GM20431 (cell line): Measurements from ENCODE around the gene CEMIP2.
"Not testable (repeated sequence)": the region's sequence is repeated elsewhere in the genome, so short reads cannot be mapped to it uniquely, and the experiment has no call there.

Experiments
- in situ Hi-C: fragments of 300-500 bp; cut with MseI, MboI; formaldehyde crosslinking; loops from one replicate; pipeline ENCODE4 v1.15.0; 2020; ENCODE audit warnings: low sequenced_read_pairs; ENCODE audit not compliant: unreplicated experiment

CEMIP2 gene

DNA sequence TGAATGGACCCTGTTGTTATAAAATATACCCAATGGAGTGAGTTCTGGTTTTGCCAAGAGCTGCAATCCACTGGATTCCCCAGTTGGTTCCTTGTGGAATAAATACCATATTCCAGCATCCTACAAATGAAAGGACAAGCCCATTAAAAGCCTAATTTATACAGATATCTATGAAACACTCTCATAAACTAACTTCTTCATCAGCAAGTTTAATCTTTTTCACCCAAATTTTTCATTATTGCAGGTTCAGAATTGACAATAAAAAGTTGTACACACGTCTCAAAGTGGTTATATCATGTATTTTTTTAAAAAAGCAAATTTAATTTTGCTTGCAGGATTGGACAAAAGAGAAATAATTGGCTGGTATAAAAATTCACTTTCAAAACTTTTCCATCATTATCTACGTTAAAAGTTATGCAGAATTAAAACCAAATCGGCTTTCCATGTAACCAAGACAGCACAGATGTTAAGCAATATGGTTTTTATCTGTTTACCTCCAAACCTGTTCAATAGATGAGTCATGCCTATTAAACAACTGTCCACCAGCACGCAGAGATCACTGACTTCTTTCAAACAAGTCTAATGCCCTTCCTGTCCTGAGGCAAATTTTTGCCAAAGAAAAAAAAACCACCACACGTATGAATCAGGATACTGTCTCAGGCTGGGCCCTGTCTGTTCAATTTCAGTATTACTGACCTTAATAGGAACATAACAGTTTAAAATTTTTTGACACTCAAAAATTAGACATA, 42.5 kb downstream of the CEMIP2 start:
- in situ Hi-C loops = no loop called here

DNA sequence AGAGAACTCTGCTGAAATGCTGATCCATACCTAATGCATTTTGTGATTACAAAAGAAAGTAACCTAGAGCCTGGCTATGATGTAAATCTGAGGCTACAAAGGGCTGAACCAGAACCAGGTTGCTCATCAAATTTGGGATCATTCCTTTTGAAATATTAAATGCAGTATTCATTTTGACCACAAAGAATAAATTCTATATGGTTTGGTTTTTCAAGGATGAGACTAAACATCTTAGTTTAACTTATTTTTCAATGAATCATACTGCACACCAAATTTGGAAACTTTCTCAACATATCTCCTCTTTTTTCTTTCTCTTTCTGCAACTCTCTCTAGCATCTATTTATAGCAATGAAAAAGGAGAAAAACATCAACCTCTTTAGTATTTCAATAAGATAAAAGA, 46.5 kb downstream of the CEMIP2 start:
- in situ Hi-C loops = no loop called here

DNA sequence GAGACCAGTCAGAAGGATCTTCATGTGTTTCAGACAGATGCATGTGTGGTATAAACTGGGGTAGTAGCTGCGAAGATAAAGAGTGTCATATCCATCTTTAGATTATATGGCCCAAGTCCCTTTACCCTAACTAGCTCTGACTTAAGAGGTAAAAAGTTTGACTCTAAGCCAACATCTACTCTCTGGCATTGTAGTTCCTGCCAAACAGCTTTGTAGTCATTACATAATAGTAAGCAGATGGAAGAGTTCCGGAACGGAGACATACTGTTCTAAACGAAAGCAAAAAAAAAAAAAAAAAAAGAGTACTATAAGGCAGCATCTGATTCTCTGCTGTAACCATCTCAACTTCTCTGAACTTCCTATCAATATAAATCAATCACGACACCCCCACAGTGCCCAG, 48.8 kb downstream of the CEMIP2 start:
- in situ Hi-C loops = no loop called here

DNA sequence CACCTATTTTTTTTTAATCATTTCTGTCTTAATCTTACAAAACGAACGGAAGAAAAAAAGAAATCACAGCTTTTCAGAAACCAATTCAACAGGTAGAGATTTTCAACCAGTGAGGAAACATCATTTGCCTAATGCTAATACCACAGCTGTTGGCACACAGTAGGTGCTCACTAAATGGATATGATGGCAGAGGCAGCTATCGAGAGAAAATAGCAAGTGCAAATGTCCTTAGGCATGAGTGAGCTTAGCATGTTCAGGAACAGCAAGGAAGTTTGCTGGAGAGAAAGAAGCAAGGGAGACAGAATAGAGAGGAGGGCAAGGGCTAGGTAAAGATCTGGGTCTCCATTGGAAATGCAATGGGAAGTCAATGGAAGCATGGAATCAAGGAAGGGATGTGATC, 49.2 kb downstream of the CEMIP2 start:
- in situ Hi-C loops = no loop called here

DNA sequence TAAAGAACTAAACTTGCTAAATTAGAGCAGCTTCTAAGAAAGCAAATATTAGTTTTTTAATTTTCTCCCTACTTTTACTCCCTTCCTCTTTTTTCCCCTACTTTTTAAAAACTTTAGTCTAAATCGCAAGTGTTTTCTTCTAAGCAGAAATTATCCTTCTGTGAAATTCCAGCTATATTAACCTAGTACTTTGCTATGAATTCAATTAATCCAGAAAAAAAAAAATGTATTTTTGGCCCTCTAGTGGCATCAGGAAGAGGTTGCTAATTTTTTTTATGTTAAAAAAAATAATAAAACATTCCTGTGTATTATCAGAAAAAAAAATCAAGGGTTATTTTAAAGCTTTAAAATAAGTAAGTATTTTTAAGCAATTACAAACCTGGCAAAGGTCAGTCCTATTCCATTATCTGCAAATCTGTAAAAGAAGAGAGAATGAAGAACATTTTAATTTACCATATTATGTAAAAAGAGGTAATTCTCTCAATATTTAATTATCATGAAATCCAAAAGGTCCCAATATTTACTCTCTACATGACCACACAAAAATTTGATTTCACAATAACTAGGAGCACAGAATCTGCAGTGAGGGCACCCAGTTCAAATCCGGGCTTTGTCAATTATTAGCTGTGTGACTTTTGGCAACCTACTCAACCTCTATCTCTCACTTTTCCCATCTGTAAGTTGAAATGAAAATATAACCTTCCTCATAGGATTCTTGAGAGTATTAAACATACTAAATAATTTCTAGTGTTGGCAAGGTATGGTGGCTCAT, 52.0 kb downstream of the CEMIP2 start:
- in situ Hi-C loops = no loop called here

DNA sequence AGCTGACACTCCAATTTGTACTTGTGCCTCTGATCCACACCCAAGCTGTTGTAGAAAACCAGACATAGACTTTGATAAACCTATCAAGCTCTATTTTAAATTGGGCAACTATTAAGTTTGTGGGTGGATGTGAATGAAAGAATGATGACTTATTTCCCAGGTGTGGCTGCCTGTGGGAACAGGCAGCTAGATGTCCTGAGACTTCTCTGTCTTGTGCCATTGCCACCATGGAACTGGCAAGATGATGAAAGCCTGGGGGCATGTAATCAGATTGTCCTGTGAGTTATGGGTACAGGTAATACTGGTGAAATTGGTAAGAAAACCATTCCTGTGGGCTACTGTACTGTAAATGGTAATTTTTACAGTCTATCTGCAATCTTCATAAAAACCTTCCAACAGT, 57.5 kb downstream of the CEMIP2 start:
- in situ Hi-C loops = no loop called here

DNA sequence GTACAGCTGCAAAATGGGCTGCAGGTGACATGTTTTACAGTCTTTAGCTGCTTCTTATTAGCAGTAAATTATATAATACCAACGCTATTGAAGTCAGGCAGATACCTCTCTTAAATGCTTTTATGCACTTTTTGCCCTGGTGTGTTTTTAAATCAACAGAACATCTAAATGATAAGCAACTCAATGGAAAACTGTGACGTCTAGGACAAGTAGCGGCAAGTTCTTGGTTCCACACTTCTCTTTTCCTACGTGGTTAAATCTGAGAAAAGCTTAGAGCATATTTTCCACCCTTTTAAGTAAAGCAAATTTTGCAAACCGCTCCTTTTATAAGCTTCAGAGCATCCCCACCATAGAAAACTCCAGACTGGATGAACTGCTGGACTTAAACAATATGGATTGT, 58.1 kb downstream of the CEMIP2 start:
- in situ Hi-C loops = no loop called here

DNA sequence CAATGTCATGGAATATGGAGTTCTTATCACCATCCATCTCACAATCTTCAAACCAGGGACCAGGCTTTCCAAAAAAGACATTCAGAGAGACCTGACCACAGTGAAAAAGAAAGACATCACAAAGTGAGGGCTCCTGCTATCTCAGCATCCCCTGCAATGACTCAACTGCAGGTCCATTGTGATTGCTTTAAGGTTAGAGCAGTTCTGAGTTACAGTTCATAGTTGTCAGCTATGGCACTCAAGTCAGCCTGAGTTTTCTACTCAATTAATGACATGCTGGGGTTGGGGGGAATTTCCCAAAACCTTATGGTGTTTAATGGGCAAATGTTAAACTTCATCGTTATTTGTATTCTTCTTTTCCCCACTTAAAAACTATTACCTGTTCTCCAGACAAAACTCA, 58.9 kb downstream of the CEMIP2 start:
- in situ Hi-C loops = no loop called here

DNA sequence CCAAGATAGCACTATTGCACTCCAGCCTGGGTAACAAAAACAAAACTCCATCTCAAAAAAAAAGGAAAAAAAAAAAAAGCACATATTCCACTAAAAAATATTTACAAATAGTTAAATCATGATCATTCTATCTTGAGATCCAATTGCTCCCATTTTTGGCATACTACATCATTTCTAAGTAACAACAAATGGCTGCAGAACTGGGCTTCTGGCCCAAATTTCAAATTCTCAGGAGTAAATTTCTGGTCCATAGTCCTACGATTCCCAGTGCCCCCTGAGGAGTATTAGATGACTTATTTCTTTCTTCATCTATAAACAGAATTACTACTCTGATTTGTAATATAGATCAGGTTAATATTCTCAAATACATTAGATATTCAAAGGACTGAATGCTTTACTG, 62.1 kb downstream of the CEMIP2 start:
- in situ Hi-C loops = no loop called here

DNA sequence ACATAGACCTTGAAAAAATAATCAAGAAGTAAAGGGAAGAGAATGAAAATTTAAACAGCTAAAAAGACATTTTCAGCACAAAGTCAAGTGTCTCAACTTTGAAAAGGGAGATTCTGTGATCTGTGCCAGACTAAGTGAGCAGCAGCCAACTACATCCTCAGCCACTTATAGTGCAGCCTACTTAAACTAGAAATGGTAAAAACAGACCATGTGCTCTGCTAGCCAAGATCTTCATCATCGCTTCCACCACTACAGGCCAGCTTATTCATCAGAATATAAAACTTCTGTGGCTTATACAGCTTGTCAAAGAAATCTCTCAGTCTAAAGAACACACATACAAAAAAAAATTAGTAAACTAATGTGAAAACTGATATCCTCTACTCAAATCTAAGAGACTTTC, 63.5 kb downstream of the CEMIP2 start:
- in situ Hi-C loops = no loop called here

DNA sequence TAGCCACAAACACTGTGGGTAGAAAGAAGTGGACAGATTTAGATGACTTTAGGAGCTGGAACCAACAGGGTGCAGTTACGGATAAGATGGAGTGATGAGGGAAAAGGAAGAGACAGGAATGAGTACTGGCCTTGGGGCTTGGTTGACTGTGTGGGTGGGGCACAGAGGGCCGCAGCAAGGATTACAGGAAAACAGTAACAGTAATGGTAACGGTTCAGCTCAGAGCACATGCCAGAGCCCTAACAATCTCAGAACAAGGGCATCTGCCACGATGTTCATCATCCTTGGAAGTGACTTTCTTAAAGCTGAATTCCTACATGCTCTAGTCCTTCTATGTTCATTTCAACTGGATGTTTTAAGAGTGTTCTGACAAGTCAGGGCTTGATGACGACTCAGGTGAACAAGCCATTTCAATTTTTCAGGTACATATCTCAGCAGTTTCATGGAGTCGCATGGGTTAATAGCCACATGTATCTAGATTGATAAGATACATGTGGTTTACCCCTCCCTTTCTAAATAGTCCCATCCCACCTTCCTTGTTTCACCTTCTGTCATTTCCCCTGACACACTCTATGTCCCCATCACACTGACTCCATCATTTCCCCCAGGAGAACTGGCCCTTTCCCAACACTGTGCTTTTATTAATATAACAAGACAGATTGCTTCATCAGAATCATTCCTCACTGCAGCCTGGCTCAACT, 65.0 kb downstream of the CEMIP2 start:
- in situ Hi-C loops = no loop called here

DNA sequence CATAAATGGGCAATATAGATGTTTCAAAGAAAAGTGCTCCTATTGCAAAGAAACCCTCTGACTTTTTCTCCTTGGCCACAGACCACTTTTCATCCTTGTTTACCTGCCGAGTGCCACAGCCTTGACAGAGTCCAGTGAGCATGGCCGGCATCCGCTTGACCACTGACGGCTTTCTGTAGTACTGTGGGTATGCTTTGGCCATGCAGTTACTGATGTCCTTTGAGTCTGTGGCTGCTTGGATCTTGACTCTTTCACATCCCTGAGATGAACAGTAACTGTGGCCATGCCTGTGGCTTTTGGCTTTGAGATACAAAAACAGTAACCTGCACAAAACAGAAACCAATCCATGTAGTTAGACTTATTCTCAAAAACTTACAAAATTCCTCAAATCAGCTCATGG, 70.4 kb downstream of the CEMIP2 start:
- in situ Hi-C loops = no loop called here

DNA sequence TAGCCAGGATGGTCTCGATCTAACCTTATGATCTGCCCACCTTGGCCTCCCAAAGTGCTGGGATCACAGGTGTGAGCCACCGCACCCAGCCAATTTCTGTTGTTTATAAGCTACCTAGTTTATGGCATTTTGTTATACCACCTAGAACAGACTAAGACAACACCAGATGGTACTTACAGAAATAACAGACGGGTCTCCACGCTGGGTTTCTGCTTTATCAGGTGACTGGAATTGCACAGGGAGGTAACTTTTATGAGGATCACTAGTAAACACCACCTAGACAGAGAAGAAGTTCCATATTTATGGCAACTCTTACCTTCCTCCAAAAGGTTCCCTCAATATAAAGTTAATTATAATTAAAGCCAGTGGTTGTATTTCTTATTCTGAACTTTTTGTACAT, 74.0 kb downstream of the CEMIP2 start:
- in situ Hi-C loops = no loop called here

DNA sequence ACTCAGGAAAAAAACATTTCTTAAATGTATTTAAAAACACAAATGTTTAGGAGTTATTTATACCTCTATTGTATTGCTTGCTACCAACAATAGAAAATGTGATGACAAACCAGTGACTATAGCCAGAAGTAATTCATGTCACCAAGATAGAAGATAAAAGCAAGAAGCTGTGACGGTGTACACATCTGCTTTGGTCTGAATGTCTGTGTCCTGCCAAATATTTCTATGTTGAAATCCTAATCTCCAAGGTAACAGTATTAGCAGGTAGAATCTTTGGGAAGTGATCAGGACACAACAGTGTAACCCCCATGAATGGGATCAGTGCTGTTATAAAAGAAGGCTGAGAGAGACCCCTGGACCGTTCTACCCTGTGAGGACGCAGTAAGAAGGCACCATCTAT, 74.7 kb downstream of the CEMIP2 start:
- in situ Hi-C loops = no loop called here

DNA sequence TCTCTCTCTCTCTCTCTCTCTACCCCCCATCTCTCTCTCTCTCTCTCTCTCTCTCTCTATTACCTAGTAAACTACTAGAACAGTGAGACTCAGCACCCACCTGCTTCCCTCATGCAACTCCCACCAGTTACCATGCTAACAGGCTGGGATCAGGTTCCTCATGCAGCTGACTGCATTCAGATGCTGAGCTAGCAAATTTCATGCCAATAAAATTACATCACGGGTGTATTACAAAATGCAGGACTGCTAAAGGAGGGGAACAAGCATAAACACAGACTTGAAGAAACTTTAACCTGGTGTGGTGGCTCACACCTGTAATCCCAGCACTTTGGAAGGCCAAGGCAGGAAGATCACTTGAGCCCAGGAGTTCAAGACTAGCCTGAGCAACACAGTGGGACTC, 76.0 kb downstream of the CEMIP2 start:
- in situ Hi-C loops = no loop called here

DNA sequence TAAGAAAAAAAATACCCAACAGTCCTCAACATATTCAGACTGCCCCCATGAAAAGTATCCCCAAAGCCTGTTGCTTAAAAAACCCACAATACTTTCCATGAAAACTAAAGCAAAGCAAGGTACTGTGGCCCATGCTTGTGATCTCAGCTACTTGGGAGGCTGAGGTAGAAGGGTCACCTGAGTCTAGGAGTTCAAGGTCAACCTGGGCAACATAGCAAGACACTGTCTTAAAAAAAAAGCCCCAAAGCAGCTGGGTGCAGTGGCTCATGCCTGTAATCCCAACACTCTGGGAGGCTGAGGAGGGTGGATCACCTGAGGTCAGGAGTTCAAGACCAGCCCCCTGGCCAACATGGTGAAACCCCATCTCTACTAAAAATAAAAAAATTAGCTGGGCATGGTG, 76.7 kb downstream of the CEMIP2 start:
- in situ Hi-C loops = not testable (repeated sequence)

DNA sequence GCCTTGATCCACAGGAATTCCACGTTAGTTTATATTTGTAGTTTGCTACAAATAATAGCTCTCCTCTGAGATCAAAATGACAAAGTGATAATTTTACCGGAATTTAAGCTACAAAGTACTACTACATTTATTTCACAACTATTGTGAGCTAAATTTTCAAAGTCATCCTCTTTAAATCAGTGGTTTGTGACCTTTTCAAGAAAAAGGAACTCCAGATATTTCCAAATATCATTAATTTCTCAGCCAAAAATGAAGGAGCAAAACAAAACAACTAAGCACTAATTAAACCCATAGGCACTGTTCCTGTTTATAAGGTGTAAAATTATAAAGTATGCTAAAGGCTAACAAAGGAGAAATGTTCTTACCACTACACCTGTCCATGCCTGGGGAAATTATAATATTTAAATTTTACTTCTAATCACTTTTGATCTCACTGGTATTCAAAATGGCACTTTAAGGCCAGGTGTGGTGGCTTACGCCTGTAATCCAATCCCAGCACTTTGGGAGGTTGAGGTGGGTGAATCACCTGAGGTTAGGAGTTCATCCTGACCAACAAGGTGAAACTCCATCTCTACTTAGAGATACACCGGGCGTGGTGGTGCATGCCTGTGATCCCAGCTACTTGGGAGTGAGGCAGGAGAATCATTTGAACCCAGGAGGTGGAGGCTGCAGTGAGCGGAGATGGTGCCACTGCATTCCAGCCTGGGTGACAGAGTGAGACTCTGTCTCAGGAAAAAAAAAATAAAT, 77.5 kb downstream of the CEMIP2 start:
- in situ Hi-C loops = no loop called here

DNA sequence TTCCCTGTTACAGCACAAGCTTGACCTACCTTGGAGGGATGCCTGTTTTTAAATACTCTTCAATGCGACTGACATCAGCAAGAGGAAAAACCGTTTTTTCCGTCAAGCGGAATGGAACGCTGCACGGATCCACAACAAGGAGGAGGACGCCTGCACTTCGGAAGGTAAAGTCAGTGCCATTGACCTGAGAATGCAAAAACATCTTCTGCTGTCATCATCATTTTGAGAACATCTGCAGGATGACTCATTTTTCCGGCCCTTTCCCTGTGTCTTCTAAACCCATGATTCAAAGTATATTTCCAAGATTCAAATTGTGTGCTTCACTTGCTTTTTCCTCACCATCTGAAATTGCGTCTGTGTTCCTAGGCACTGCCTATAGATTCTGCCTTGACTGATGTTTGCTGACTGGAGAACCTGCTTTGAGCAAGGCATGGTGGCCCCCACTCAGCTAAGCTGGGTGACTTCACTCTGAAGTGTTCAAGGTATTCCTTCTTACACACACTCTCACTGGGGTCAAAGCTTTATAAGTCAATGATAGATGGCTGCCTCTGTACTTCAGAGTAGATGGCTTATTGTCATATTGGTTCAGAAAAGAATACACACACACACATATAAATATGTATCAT, 78.1 kb downstream of the CEMIP2 start:
- in situ Hi-C loops = no loop called here

DNA sequence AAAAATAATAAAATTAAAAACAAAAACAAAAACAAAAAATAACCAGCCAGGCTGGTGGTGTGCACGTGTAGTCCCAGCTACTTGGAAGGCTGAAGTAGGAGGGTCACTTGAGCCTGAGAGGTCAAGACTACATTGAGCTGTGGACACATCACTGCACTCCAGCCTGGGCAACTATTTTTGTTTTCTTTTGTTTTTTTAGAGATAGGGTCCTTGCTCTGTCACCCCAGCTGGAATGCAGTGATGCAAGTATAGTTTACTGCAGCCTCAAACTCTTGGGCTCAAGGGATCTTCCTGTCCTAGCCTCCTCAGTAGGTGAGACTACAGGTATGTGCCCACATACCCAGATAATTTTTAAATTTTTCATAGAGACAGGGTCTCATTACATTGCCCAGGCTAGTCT, 80.6 kb downstream of the CEMIP2 start:
- in situ Hi-C loops = no loop called here

DNA sequence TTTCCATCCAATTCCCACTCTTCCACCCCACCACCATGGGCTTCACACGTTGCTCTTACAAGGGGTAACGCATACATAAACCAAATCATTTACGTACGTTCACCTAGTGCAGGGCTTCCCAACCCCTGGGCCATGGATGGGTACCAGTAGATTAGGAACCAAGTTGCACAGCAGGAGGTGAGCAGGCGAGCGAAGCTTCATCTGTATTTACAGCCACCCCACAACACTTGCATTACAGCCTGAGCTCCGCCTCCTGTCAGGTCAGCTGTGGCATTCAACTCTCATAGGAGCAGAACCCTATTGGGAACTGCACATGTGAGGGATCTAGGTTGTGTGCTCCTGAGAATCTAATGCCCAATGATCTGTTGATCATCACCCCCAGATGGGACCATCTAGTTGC, 82.3 kb downstream of the CEMIP2 start:
- in situ Hi-C loops = no loop called here
